Heart left ventricle (tissue), 16 donors: ENCODE results near the gene FCGR3B. TPM values are rescaled to one million over a fixed set of nuclear protein-coding genes. Genes with fewer than 3 reads are reported as not detected.
"Not testable (repeated sequence)": the region's sequence is repeated elsewhere in the genome, so short reads cannot be mapped to it uniquely, and the experiment has no call there.

Experiments
- ATAC-seq, 4 donors: fragments of 200-7000 bp; cut with Tn5 transposase; one replicate each; pipeline ENCODE4 v1.9.1; 2020 to 2022; ENCODE audit warnings: moderate library complexity in 4 of 4, mild to moderate bottlenecking in 3 of 4, moderate number of reproducible peaks in 1 of 4
- DNase-seq, 5 donors: peaks; one replicate each; pipeline ENCODE4 v3.0.0-alpha.2; 2020
- H3K27ac ChIP-seq, 12 donors: fragments of 200-600 bp; sonication (generic) in 4 of 12; one replicate each; pipeline versions ENCODE4 v1.5.0 to v1.8.0; 2016 to 2022; ENCODE audit warnings: mild to moderate bottlenecking in 2 of 12
- H3K27me3 ChIP-seq, 9 donors: fragments of 200-600 bp; sonication (generic) in 2 of 9; one replicate each; pipeline versions ENCODE4 v1.5.1 to v1.8.0; 2016 to 2022; ENCODE audit warnings: mild to moderate bottlenecking in 3 of 9
- H3K36me3 ChIP-seq, 9 donors: fragments of 200-600 bp; sonication (generic) in 2 of 9; one replicate each; pipeline versions ENCODE4 v1.5.0 to v1.8.0; 2018 to 2022; ENCODE audit warnings: mild to moderate bottlenecking in 2 of 9
- H3K4me1 ChIP-seq, 12 donors: fragments of 200-600 bp; sonication (generic) in 4 of 12; one replicate each; pipeline versions ENCODE4 v1.5.0 to v1.8.0; 2016 to 2022; ENCODE audit warnings: mild to moderate bottlenecking in 3 of 12
- H3K4me3 ChIP-seq, 12 donors: fragments of 200-600 bp; sonication (generic) in 4 of 12; one replicate each; pipeline versions ENCODE4 v1.5.0 to v1.8.0; 2017 to 2022; ENCODE audit warnings: mild to moderate bottlenecking in 9 of 12, moderate library complexity in 4 of 12
- H3K9me3 ChIP-seq, 12 donors: fragments of 200-600 bp; sonication (generic) in 4 of 12; one replicate each; pipeline versions ENCODE4 v1.5.0 to v1.8.0; 2016 to 2022; ENCODE audit warnings: mild to moderate bottlenecking in 1 of 12
- WGBS, 4 donors: extraction: QIAGEN DNeasy Blood & Tissue Kit in 2 of 4; methylation state at CpG; one replicate each; pipeline versions ENCODE4 v1.1.5 to v1.1.7; 2013 to 2018; 5-methylcytosine and 5-hydroxymethylcytosine counted together
- intact Hi-C, 10 donors: fragments of 100-400 bp; cut with DNase I; formaldehyde crosslinking; loops; one replicate each; pipeline versions ENCODE4 v1.11.1 to v1.14.2; 2022
- polyA plus RNA-seq, 2 donors: library from polyadenylated mRNA; stranded (reverse); fragments of 200-250 nt; gene quantifications; one replicate each; pipeline ENCODE4 v1.2.3, GENCODE V29; 2013
- total RNA-seq, 9 donors: library from RNA; depleted of rRNA in 2 of 9; stranded (reverse); fragments of >200 nt in 2 of 9; fragmentation: NEBNext Ultra II Directional in 3 of 9; extraction: Animal tissue kit (Norgen Biotek cat#: 25700) in 3 of 9; gene quantifications; one replicate each; pipeline versions ENCODE4 v1.1.0 to v1.2.4, GENCODE V29; 2016 to 2023
- donor health status: ischemic (EF 13 %, LVEDD 7.1; RV severe dilation, severe dysfunction).
- donor health status: healthy with polysubstance abuse.
- donor health status: DM: no; HTN: yes; CAD: no.
- donor health status: DM: no; HTN: no; CAD: no.
- donor health status: ischemic (EF 25% LVEDD 6.9; RV normal size, moderate dysfunction).
- donor health status: ischemic (EF 25% LVEDD 5.7; RV mildly dilated, moderate dysfunction).
- donor health status: healthy.
- donor health status: DM: yes; HTN: yes; CAD: no.
- donor health status: ischemic (EF 35%, LVEDD 5.7; RV mildly dilated, moderate dysfunction).
- donor health status: nonischemic (EF 11% LVEDD 7.7; RV severe dilation, severe dysfunction).
- donor health status: DM: yes; HTN: yes; CAD: no.
- donor health status: PGD.
- donor health status: ischemic (EF 29% LVEDD 5.4; RV normal size, mild dysfunction).
- donor health status: nonischemic (EF 23%, LVEDD 6.1; RV moderate dilation, normal function).

FCGR3B gene
- total and polyA plus RNA-seq, 11 donors, result 0.15 to 12.7 (median 1.7) TPM

DNA sequence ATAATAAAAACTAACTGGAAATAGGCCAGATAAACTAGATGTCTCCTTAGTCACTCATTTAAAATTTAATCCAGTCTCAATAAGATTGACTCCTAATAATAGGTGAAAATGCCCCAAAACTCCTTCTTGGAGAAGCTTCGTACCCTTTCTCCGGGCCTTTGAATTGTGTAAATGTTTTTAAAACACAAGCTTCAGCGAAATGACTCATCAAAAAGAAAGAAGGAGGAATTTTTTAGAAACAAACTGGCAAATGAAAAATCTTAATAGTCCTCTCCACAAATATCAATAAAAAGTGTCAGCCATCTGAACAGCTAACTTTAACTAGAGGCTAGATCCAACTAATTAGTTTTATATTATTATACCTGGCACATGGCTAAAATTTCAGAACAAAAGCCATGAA is 33.9 kb downstream of the FCGR3B start:
- H3K4me1 ChIP-seq, H3K4me3 ChIP-seq, H3K27me3 ChIP-seq, DNase-seq, H3K36me3 ChIP-seq, H3K27ac ChIP-seq, H3K9me3 ChIP-seq, intact Hi-C loops, ATAC-seq: not testable (repeated sequence)
- 89 to 93% (median 91%) methylated on average over 3 of the region's 3 CpGs for WGBS, 4 donors

DNA sequence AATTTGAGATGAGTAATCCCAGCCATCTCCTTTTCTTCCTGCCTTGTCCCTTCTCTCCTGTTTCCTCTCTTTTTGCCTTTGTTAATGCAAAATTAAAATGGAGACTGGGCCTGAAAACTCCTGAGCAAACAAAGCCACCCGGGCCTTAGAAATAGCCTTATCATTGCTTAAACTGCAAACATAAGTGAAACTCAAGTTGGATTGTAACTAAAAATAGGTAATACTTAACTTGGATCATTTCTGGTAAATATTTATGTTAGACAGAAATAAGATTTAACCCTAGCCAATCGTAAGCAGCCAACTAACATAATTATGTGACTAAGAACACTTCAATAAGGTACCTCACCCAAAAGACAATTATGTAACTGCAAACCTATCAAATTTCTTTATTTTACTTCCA is 35.4 kb downstream of the FCGR3B start:
- intact Hi-C loops, result not testable (repeated sequence)
- peak overlapping the region in 2 of 12 donors; percentile 18 to 35 for H3K27ac ChIP-seq

DNA sequence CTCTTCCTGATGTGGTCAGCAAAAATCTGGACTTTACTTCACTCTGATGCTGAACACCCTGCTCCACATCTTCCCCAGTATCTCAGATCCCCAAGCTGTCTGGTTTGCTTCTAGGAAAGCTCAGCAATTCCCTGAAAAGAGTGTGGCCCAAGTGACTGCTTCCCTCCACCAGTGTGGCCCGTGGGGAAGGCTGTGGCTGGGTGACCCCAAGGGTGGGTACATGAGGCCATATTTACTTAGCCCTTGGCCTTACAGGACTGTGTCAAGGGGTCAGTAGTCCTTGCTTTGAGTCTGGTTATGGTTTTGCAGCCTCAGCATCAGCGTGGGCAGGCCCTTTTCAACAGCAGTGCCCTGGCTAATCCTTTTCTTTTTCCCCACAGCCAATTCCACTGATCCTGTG is 35.8 kb downstream of the FCGR3B start:
- intact Hi-C loops, DNase-seq, H3K9me3 ChIP-seq, H3K27me3 ChIP-seq, H3K36me3 ChIP-seq, H3K4me3 ChIP-seq, H3K4me1 ChIP-seq: not testable (repeated sequence)
- ATAC-seq, result peak in 1 of 4 donors; percentile 54
- 67 to 83% (median 76%) methylated on average over 1 to 2 of the region's 2 CpGs for WGBS, 4 donors
- peak overlapping the region in 2 of 12 donors; percentile 18 to 35 for H3K27ac ChIP-seq

More for the DNA sequence above, 35.4 kb downstream of the FCGR3B start:
- 80 to 86% (median 83%) methylated on average over 2 of the region's 2 CpGs for WGBS, 4 donors
- DNase-seq, H3K27me3 ChIP-seq, H3K36me3 ChIP-seq, H3K9me3 ChIP-seq, H3K4me3 ChIP-seq, ATAC-seq, H3K4me1 ChIP-seq: not testable (repeated sequence)

DNA sequence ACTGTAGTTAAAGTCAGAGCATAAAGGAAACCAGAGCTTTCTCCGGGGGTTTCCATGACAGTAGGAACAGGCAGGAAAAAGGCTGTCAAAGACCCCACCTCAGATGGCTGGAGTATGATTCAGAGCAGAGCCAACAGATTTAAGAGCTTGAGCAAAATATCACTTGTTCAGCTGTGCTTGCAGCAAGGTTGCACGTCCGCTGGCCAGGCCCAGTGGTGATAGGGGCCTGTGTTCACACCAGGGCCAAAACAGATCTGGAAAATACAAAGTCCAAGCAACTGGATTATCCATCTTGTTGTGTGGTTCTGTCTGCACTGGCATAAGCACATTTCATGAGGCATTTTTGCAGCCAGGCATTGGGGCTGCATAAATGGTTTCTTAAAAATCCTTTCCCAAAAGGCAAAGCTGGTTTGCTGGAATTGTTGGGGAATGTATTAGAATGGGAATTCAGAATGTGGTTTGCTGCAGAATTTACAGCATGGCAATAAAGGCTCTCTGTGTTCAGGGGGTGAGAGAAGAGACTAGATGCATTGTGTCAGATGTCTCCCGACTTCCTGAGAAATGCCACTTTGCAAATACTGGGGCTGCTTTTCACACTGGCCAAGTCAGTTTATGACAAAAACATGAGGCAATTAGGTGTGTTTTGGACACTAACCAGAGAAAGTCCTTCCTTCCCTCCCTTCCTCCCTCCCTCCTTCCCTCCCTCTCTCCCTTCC is 36.5 kb downstream of the FCGR3B start:
- intact Hi-C loops, H3K27me3 ChIP-seq, H3K27ac ChIP-seq, H3K9me3 ChIP-seq, H3K4me1 ChIP-seq, ATAC-seq, DNase-seq, H3K36me3 ChIP-seq, H3K4me3 ChIP-seq: not testable (repeated sequence)
- WGBS, 4 donors, result 58 to 68% (median 60%) methylated on average over 4 of the region's 4 CpGs

- H3K36me3 ChIP-seq, H3K27ac ChIP-seq, H3K4me1 ChIP-seq, H3K4me3 ChIP-seq, ATAC-seq, H3K9me3 ChIP-seq, intact Hi-C loops, H3K27me3 ChIP-seq, DNase-seq: not testable (repeated sequence)
- WGBS, 4 donors, result 70 to 86% (median 77%) methylated on average over 10 to 11 of the region's 11 CpGs
Observed at GRCh38 chr1:161593092-161593755, 37.8 kb downstream of the FCGR3B start.

GRCh38 chr1:161592586-161592985 is 38.4 kb downstream of the FCGR3B start:
- H3K27me3 ChIP-seq, H3K9me3 ChIP-seq, H3K4me3 ChIP-seq, H3K4me1 ChIP-seq, H3K27ac ChIP-seq, ATAC-seq, intact Hi-C loops, DNase-seq, H3K36me3 ChIP-seq: not testable (repeated sequence)
- 21 to 92% (median 51%) methylated on average over 2 of the region's 3 CpGs for WGBS, 4 donors

DNA sequence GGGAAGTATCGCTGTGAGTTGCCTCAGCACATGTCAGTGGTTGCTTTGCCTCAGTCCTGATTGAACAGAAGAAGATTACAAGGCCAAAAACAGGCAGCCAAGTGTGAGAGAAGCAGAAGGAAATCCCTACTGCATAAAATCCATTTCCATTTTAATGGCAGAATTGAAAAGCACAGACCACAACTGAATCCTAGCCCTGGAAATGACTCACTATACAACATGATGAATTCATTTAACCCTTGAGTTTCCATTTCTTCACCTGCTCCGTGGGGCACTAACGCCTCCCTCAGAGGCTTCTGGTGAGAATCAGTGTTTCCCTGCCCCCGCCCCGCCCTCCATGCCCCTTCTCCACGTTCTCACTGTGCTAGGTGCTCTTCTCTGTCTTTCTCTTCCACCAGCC is 41.1 kb downstream of the FCGR3B start:
- H3K4me3 ChIP-seq, H3K36me3 ChIP-seq, intact Hi-C loops, H3K4me1 ChIP-seq, H3K9me3 ChIP-seq, ATAC-seq, DNase-seq, H3K27ac ChIP-seq, H3K27me3 ChIP-seq: not testable (repeated sequence)
- 30 to 89% (median 64%) methylated on average over 1 of the region's 6 CpGs for WGBS, 4 donors

GRCh38 chr1:161589365-161589764 is 41.6 kb downstream of the FCGR3B start:
- H3K4me1 ChIP-seq, H3K4me3 ChIP-seq, intact Hi-C loops, H3K27ac ChIP-seq, H3K27me3 ChIP-seq, ATAC-seq, H3K9me3 ChIP-seq, H3K36me3 ChIP-seq, DNase-seq: not testable (repeated sequence)
- WGBS, 4 donors, result 72 to 73% (median 72%) methylated on average over 4 to 8 of the region's 8 CpGs

DNA sequence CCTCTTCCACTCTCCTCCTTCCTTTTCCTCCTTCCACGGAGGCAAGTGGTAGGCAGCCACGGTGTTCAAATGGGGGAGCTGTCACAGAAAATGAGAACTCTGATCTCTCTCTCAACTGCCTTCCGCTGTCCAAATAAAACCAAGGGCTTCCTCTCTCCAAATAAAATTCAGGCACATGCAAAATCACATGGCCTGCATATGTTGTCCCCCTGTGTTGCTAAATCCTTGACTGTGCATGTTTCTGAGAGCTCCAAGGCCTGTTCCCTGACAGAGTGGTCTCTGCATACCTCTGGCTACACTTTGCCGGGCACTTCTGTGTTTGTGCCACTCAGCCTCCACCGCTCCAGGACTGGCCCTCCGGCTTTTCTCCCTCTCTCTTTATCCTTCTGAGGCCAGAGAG is 42.4 kb downstream of the FCGR3B start:
- DNase-seq, intact Hi-C loops, H3K4me3 ChIP-seq, H3K9me3 ChIP-seq, H3K4me1 ChIP-seq, H3K27me3 ChIP-seq, H3K36me3 ChIP-seq, H3K27ac ChIP-seq: not testable (repeated sequence)
- WGBS, 4 donors, result no CpG with 5 or more reads among the region's 6 CpGs
- peak in 1 of 4 donors; percentile 33 for ATAC-seq

GRCh38 chr1:161582882-161583281 is 48.1 kb downstream of the FCGR3B start:
- ATAC-seq, H3K4me1 ChIP-seq, H3K27me3 ChIP-seq, intact Hi-C loops, H3K27ac ChIP-seq, H3K9me3 ChIP-seq, H3K4me3 ChIP-seq, H3K36me3 ChIP-seq, DNase-seq: not testable (repeated sequence)
- no CpG with 5 or more reads among the region's 4 CpGs for WGBS, 4 donors

GRCh38 chr1:161580879-161581537 is 50.0 kb downstream of the FCGR3B start:
- ATAC-seq, result peak in 3 of 4 donors; percentile 42 to 53 (median 48)
- H3K9me3 ChIP-seq, intact Hi-C loops, H3K4me3 ChIP-seq, H3K27me3 ChIP-seq, DNase-seq, H3K36me3 ChIP-seq, H3K27ac ChIP-seq, H3K4me1 ChIP-seq: not testable (repeated sequence)
- WGBS, 4 donors, result no CpG with 5 or more reads among the region's 4 CpGs
